ENCODE measurements around the gene AZU1.
"Not testable (repeated sequence)": the region's sequence is repeated elsewhere in the genome, so short reads cannot be mapped to it uniquely, and the experiment has no call there.

AZU1 gene

DNA sequence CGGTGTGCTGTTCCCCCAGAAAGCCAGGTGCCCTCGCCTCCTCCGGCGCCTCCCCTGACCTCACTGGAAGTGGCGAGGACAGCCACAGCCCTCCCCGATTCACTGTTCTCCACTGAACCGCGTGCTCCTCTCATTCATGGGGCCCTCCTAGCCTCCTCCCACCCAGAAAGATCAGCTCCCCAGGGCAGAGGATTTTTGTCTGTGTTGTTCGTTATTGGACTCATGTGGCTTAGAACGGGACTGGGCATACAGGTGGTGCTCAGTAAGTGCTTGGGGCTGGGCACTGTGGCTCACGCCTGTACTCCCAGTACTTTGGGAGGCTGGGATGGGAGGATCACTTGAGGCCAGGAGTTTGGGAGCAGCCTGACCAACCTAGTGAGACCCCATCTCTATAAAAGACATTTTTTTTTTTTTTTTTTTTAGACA is 16.9 kb downstream of the AZU1 start:
- H3K27ac ChIP-seq (ENCODE audit: low read length): no peak overlapping the region
- H2AFZ ChIP-seq (ENCODE audit: low read depth, low read length): no peak overlapping the region
- no peaks in the 10 kb centered on the region for H3K9me3 ChIP-seq (ENCODE audit: insufficient read depth, low read length, severe bottlenecking)
- no peak overlapping the region for H3K4me2 ChIP-seq (ENCODE audit: insufficient read depth, low read length)
- TF ChIP-seq EZH2 (IDR thresholded peaks at IDR 0.05; ENCODE audit: borderline replicate concordance, low read depth, low read length, severe bottlenecking): no peak
- TF ChIP-seq, protein P1, sequence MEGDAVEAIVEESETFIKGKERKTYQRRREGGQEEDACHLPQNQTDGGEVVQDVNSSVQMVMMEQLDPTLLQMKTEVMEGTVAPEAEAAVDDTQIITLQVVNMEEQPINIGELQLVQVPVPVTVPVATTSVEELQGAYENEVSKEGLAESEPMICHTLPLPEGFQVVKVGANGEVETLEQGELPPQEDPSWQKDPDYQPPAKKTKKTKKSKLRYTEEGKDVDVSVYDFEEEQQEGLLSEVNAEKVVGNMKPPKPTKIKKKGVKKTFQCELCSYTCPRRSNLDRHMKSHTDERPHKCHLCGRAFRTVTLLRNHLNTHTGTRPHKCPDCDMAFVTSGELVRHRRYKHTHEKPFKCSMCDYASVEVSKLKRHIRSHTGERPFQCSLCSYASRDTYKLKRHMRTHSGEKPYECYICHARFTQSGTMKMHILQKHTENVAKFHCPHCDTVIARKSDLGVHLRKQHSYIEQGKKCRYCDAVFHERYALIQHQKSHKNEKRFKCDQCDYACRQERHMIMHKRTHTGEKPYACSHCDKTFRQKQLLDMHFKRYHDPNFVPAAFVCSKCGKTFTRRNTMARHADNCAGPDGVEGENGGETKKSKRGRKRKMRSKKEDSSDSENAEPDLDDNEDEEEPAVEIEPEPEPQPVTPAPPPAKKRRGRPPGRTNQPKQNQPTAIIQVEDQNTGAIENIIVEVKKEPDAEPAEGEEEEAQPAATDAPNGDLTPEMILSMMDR (IDR thresholded peaks at IDR 0.05; ENCODE audit: borderline replicate concordance, extremely low read depth, low read length, poor library complexity, severe bottlenecking): no peak
- DNase-seq (no peak), ATAC-seq (ENCODE audit: insufficient read depth, low read depth) (no peak)
- no peak overlapping the region for H3K9ac ChIP-seq (ENCODE audit: low read depth, low read length)
- no peaks in the 10 kb centered on the region for H3K36me3 ChIP-seq (ENCODE audit: insufficient read depth, low read length)
- H3K4me3 ChIP-seq (ENCODE audit: low read depth in 1 of 2, low read length in 2 of 2): no peak overlapping the region
- H3K4me1 ChIP-seq (ENCODE audit: insufficient read depth, low read length): no peaks in the 10 kb centered on the region
- H3K79me2 ChIP-seq (ENCODE audit: insufficient read depth, low read length): no peaks in the 10 kb centered on the region
- no peaks in the 10 kb centered on the region for H4K20me1 ChIP-seq (ENCODE audit: insufficient read depth, low read length)
- no peaks in the 10 kb centered on the region for H3K27me3 ChIP-seq (ENCODE audit: insufficient read depth, low read length, poor library complexity)

DNA sequence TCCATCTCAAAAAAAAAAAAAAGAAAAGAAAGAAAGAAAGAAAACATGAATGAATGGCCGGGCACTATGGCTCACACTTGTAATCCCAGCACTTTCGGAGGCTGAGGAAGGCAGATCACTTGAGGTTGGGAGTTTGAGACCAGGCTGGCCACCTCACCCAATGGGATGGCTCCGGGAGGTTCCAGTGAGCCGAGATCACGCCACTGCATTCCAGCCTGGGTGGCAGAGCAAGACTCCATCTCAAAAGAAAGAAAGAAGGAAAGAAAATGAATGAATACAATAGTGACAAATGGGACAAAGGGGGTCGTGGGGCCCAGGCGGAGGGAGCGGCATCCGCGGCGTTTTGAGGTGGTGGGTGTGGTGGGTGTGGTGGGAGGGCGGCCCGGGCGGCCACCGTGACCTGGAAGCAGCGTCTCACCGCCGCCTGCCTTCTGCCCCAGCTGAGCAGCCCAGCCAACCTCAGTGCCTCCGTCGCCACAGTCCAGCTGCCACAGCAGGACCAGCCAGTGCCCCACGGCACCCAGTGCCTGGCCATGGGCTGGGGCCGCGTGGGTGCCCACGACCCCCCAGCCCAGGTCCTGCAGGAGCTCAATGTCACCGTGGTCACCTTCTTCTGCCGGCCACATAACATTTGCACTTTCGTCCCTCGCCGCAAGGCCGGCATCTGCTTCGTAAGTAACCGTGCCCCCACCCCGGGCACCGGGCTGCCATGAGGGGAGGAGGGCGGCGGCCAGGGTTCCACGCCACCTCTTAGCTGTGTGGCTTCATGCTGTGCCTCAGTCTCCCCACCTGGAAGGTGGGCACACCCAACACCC is 18.3 kb downstream of the AZU1 start:
- DNase-seq: no peak
- Histone ChIP-seq H2AFZ (ENCODE audit: low read depth, low read length) (no peak overlapping the region), H3K4me3 (ENCODE audit: low read depth in 1 of 2, low read length in 2 of 2) (no peak overlapping the region), H3K9ac (ENCODE audit: low read depth, low read length) (no peak overlapping the region), H3K4me1 (ENCODE audit: insufficient read depth, low read length) (no peaks in the 10 kb centered on the region), H3K9me3 (ENCODE audit: insufficient read depth, low read length, severe bottlenecking) (no peaks in the 10 kb centered on the region), H3K27me3 (ENCODE audit: insufficient read depth, low read length, poor library complexity) (no peaks in the 10 kb centered on the region), H3K27ac (ENCODE audit: low read length) (no peak overlapping the region), H4K20me1 (ENCODE audit: insufficient read depth, low read length) (no peaks in the 10 kb centered on the region), H3K4me2 (ENCODE audit: insufficient read depth, low read length) (no peak overlapping the region), H3K36me3 (ENCODE audit: insufficient read depth, low read length) (no peaks in the 10 kb centered on the region), H3K79me2 (ENCODE audit: insufficient read depth, low read length) (no peaks in the 10 kb centered on the region)
- ATAC-seq (ENCODE audit: insufficient read depth, low read depth): no peak
- TF ChIP-seq, protein P1 (IDR thresholded peaks at IDR 0.05; ENCODE audit: borderline replicate concordance, extremely low read depth, low read length, poor library complexity, severe bottlenecking): no peak
- TF ChIP-seq EZH2 (IDR thresholded peaks at IDR 0.05; ENCODE audit: borderline replicate concordance, low read depth, low read length, severe bottlenecking): no peak

GRCh38 chr19:848386-848921 is 20.8 kb downstream of the AZU1 start:
- no peak overlapping the region for H3K27ac ChIP-seq (ENCODE audit: low read length)
- H3K79me2 ChIP-seq (ENCODE audit: insufficient read depth, low read length): no peaks in the 10 kb centered on the region
- no peak overlapping the region for H3K9ac ChIP-seq (ENCODE audit: low read depth, low read length)
- no peaks in the 10 kb centered on the region for H4K20me1 ChIP-seq (ENCODE audit: insufficient read depth, low read length)
- H3K4me3 ChIP-seq (ENCODE audit: low read depth in 1 of 2, low read length in 2 of 2): no peak overlapping the region
- no peak for DNase-seq
- H2AFZ ChIP-seq (ENCODE audit: low read depth, low read length): no peak overlapping the region
- TF ChIP-seq EZH2 (IDR thresholded peaks at IDR 0.05; ENCODE audit: borderline replicate concordance, low read depth, low read length, severe bottlenecking): no peak
- TF ChIP-seq, protein P1 (IDR thresholded peaks at IDR 0.05; ENCODE audit: borderline replicate concordance, extremely low read depth, low read length, poor library complexity, severe bottlenecking): no peak
- H3K4me2 ChIP-seq (ENCODE audit: insufficient read depth, low read length): no peak overlapping the region
- H3K27me3 ChIP-seq (ENCODE audit: insufficient read depth, low read length, poor library complexity): no peaks in the 10 kb centered on the region
- no peaks in the 10 kb centered on the region for H3K4me1 ChIP-seq (ENCODE audit: insufficient read depth, low read length)
- no peaks in the 10 kb centered on the region for H3K9me3 ChIP-seq (ENCODE audit: insufficient read depth, low read length, severe bottlenecking)
- H3K36me3 ChIP-seq (ENCODE audit: insufficient read depth, low read length): no peaks in the 10 kb centered on the region
- ATAC-seq (ENCODE audit: insufficient read depth, low read depth): no peak

- H2AFZ ChIP-seq (ENCODE audit: low read depth, low read length); H3K36me3 ChIP-seq (ENCODE audit: insufficient read depth, low read length); H3K4me3 ChIP-seq (ENCODE audit: low read depth in 1 of 2, low read length in 2 of 2); H3K79me2 ChIP-seq (ENCODE audit: insufficient read depth, low read length); H3K27me3 ChIP-seq (ENCODE audit: insufficient read depth, low read length, poor library complexity); H3K9me3 ChIP-seq (ENCODE audit: insufficient read depth, low read length, severe bottlenecking); H3K4me1 ChIP-seq (ENCODE audit: insufficient read depth, low read length); H3K9ac ChIP-seq (ENCODE audit: low read depth, low read length); H3K27ac ChIP-seq (ENCODE audit: low read length); H3K4me2 ChIP-seq (ENCODE audit: insufficient read depth, low read length); DNase-seq; H4K20me1 ChIP-seq (ENCODE audit: insufficient read depth, low read length); ATAC-seq (ENCODE audit: insufficient read depth, low read depth): not testable (repeated sequence)
Measured at GRCh38 chr19:849195-849594, 21.6 kb downstream of the AZU1 start.

Measured in DND-41 (cell line).